IMR-90 (cell line): ENCODE measurements around the gene ASIC2. TPM values are rescaled to one million over a fixed set of nuclear protein-coding genes. Genes with fewer than 3 reads are reported as not detected.

Experiments
- ATAC-seq: fragments of 200-7000 bp; cut with Tn5 transposase; 2 replicates; pipeline ENCODE4 v1.9.1; 2020; ENCODE audit warnings: low read depth, mild to moderate bottlenecking, moderate library complexity
- BruUV-seq: library from RNA; stranded (reverse); fragments of 400-500 nt; replicated peaks from 2 replicates; lab custom pipeline; 2021; lab: Mats Ljungman, UMichigan
- CTCF ChIA-PET: fragments of 300-600 bp; formaldehyde crosslinking; extraction: SDS; loops from one replicate; lab custom pipeline; 2021; ENCODE audit warnings: antibody characterized with exemption; lab: Yijun Ruan, JAX
- POLR2A ChIA-PET: fragments of 300-600 bp; sonication (Branson Sonifier 250); formaldehyde crosslinking; loops from one replicate; lab custom pipeline; 2022; ENCODE audit warnings: antibody characterized with exemption; ENCODE audit not compliant: unreplicated experiment; lab: Charles Lee
- DNase-seq: peaks from one replicate; pipeline ENCODE4 v3.0.0; 2013
- H2AFZ ChIP-seq: replicated peaks from 2 replicates; pipeline ENCODE3; 2013; ENCODE audit warnings: low read length, mild to moderate bottlenecking; ENCODE audit not compliant: poor library complexity
- H2AK5ac ChIP-seq: 2 replicates; pipeline ENCODE4 v1.6.1; 2013; ENCODE audit warnings: low read depth, low read length, inconsistent platforms
- H2AK9ac ChIP-seq: replicated peaks from 2 replicates; pipeline ENCODE3; 2013; ENCODE audit warnings: mild to moderate bottlenecking, low read depth, low read length, moderate library complexity; ENCODE audit not compliant: poor library complexity
- H2BK120ac ChIP-seq: 2 replicates; pipeline ENCODE4 v1.6.1; 2013; ENCODE audit warnings: low read depth, low read length, inconsistent platforms
- H2BK15ac ChIP-seq: 3 replicates; pipeline ENCODE4 v1.6.1; 2013; ENCODE audit warnings: low read depth, low read length, inconsistent platforms
- H2BK20ac ChIP-seq: 2 replicates; pipeline ENCODE4 v1.6.1; 2013; ENCODE audit warnings: low read depth, mild to moderate bottlenecking, inconsistent platforms, low read length, moderate library complexity
- H2BK5ac ChIP-seq: 2 replicates; pipeline ENCODE4 v1.6.1; 2013; ENCODE audit warnings: mild to moderate bottlenecking, low read depth, low read length, inconsistent platforms; ENCODE audit not compliant: poor library complexity, severe bottlenecking
- H3K14ac ChIP-seq: replicated peaks from 2 replicates; pipeline ENCODE4 v1.6.1; 2013; ENCODE audit warnings: low read depth, low read length, inconsistent platforms
- H3K18ac ChIP-seq: 2 replicates; pipeline ENCODE4 v1.6.1; 2013; ENCODE audit warnings: low read depth, low read length, control low read depth
- H3K23ac ChIP-seq: 2 replicates; pipeline ENCODE4 v1.6.1; 2013; ENCODE audit warnings: low read depth, low read length, inconsistent platforms
- H3K27ac ChIP-seq: 2 replicates; pipeline ENCODE4 v1.5.1; 2013; ENCODE audit warnings: mild to moderate bottlenecking, control low read depth, low read length; ENCODE audit not compliant: insufficient read depth
- H3K27me3 ChIP-seq: 2 replicates; pipeline ENCODE4 v1.6.1; 2013; ENCODE audit warnings: low read length; ENCODE audit not compliant: control insufficient read depth, insufficient read depth
- H3K36me3 ChIP-seq: 2 replicates; pipeline ENCODE4 v1.6.1; 2013; ENCODE audit warnings: low read length, mixed read lengths; ENCODE audit not compliant: control insufficient read depth, insufficient read depth
- H3K4ac ChIP-seq: 2 replicates; pipeline ENCODE4 v1.6.1; 2013; ENCODE audit warnings: low read depth, low read length, inconsistent platforms
- H3K4me1 ChIP-seq: 2 replicates; pipeline ENCODE4 v1.6.1; 2013; ENCODE audit warnings: low read length, mixed read lengths; ENCODE audit not compliant: control insufficient read depth, insufficient read depth
- H3K4me2 ChIP-seq: 2 replicates; pipeline ENCODE4 v1.6.1; 2013; ENCODE audit warnings: low read depth, mild to moderate bottlenecking, control low read depth, low read length, moderate library complexity
- H3K4me3 ChIP-seq: 2 replicates; pipeline ENCODE4 v1.5.1; 2013; ENCODE audit warnings: low read depth, mild to moderate bottlenecking, control low read depth, low read length, moderate library complexity; ENCODE audit not compliant: insufficient read depth
- H3K56ac ChIP-seq: 2 replicates; pipeline ENCODE4 v1.6.1; 2013; ENCODE audit warnings: low read length, inconsistent platforms; ENCODE audit not compliant: insufficient read depth; ENCODE audit errors: extremely low read depth
- H3K79me1 ChIP-seq, 2 experiments: 2 replicates each; pipeline ENCODE4 v1.6.1; 2013; ENCODE audit warnings: low read length in 2 of 2, inconsistent platforms in 1 of 2, low read depth in 1 of 2
- H3K9ac ChIP-seq: 2 replicates; pipeline ENCODE4 v1.6.1; 2013; ENCODE audit warnings: low read depth, low read length, control low read depth
- H3K9me1 ChIP-seq: 2 replicates; pipeline ENCODE4 v1.6.1; 2013; ENCODE audit warnings: low read length, inconsistent platforms; ENCODE audit not compliant: insufficient read depth
- H3K9me3 ChIP-seq: 2 replicates; pipeline ENCODE4 v1.6.1; 2013; ENCODE audit warnings: low read length; ENCODE audit not compliant: control insufficient read depth, insufficient read depth
- H4K20me1 ChIP-seq: 2 replicates; pipeline ENCODE4 v1.6.1; 2013; ENCODE audit warnings: low read length, inconsistent platforms; ENCODE audit not compliant: insufficient read depth
- H4K5ac ChIP-seq: 2 replicates; pipeline ENCODE4 v1.6.1; 2013; ENCODE audit warnings: mild to moderate bottlenecking, low read depth, low read length, control low read depth
- H4K8ac ChIP-seq, 2 experiments: 2 replicates each; pipeline ENCODE4 v1.6.1; 2013; ENCODE audit warnings: low read depth in 2 of 2, low read length in 2 of 2, control low read depth in 1 of 2, inconsistent platforms in 1 of 2
- H4K91ac ChIP-seq: 2 replicates; pipeline ENCODE4 v1.6.1; 2013; ENCODE audit warnings: low read depth, low read length, inconsistent platforms; ENCODE audit not compliant: insufficient read depth
- CEBPB ChIP-seq: IDR thresholded peaks from 2 replicates; pipeline ENCODE4 v1.6.1; 2012; ENCODE audit warnings: low read depth, low read length, improper control_type of control experiment
- ELK1 ChIP-seq: fragments of 150-350 bp; IDR thresholded peaks from 2 replicates; pipeline ENCODE4 v1.6.1; 2016; ENCODE audit warnings: low read depth, mild to moderate bottlenecking, low read length, moderate library complexity, borderline replicate concordance
- MAZ ChIP-seq: IDR thresholded peaks from 2 replicates; pipeline ENCODE4 v1.6.1; 2012; ENCODE audit warnings: low read depth, mild to moderate bottlenecking, low read length, improper control_type of control experiment, moderate library complexity, borderline replicate concordance
- MXI1 ChIP-seq: IDR thresholded peaks from 2 replicates; pipeline ENCODE4 v1.6.1; 2012; ENCODE audit warnings: low read depth, mild to moderate bottlenecking, low read length, moderate library complexity, borderline replicate concordance
- RAD21 ChIP-seq: IDR thresholded peaks from 2 replicates; pipeline ENCODE4 v1.6.1; 2012; ENCODE audit warnings: low read length, improper control_type of control experiment
- RCOR1 ChIP-seq: IDR thresholded peaks from 2 replicates; pipeline ENCODE4 v1.6.1; 2012; ENCODE audit warnings: mild to moderate bottlenecking, low read length, improper control_type of control experiment; ENCODE audit not compliant: insufficient replicate concordance
- SMC3 ChIP-seq: fragments of 150-350 bp; IDR thresholded peaks from 2 replicates; pipeline ENCODE4 v1.6.1; 2016; ENCODE audit warnings: low read depth, mild to moderate bottlenecking, antibody characterized with exemption, low read length, moderate library complexity
- WGBS, 2 experiments: methylation state at CpG; one replicate each; pipeline versions ENCODE4 v1.1.5 to v1.1.7; 2013; ENCODE audit warnings: missing lambda C conversion rate in 2 of 2; ENCODE audit not compliant: insufficient read length in 1 of 2; ENCODE audit errors: extremely low coverage in 2 of 2; 5-methylcytosine and 5-hydroxymethylcytosine counted together
- dilution Hi-C: fragments of 300-500 bp; cut with HindIII; formaldehyde crosslinking; loops from one replicate; pipeline ENCODE4 v1.14.3; 2018; ENCODE audit warnings: low sequenced_read_pairs; ENCODE audit not compliant: unreplicated experiment
- in situ Hi-C: fragments of 300-500 bp; cut with MboI; formaldehyde crosslinking; loops from 3 replicates; pipeline ENCODE4 v1.14.3; 2019; ENCODE audit warnings: low sequenced_read_pairs, inconsistent platforms, mixed read lengths
- intact Hi-C: fragments of 100-400 bp; cut with micrococcal nuclease; formaldehyde crosslinking; loops from 2 replicates; pipeline ENCODE4 v1.10.0; 2022
- polyA plus RNA-seq, 3 experiments: library from polyadenylated mRNA; depleted of rRNA; stranded (reverse); fragments of >200 nt; gene quantifications; 2 replicates each; pipeline ENCODE4 v1.2.3, GENCODE V29; 2012; ENCODE audit warnings: low replicate concordance in 1 of 3
- total RNA-seq: library from RNA; depleted of rRNA; stranded (reverse); fragments of >200 nt; gene quantifications from 2 replicates; pipeline ENCODE4 v1.2.3, GENCODE V29; 2012
- TF ChIP-seq, protein P1 (sequence below): fragments of 150-350 bp; IDR thresholded peaks from 2 replicates; pipeline ENCODE4 v1.6.1; 2017; ENCODE audit warnings: mild to moderate bottlenecking, antibody characterized with exemption, low read length, low read depth

Gene ASIC2
- total and polyA plus RNA-seq, 2 of the 4 experiments (the other 2 are of a cell fraction), result under 0.01 to 0.15 TPM

- Histone ChIP-seq H2BK15ac (no peak overlapping the region), H3K9me1 (no peaks in the 10 kb centered on the region), H3K9ac (no peak overlapping the region), H3K27ac (no peak overlapping the region), H4K5ac (no peak overlapping the region), H3K27me3 (0 out of 2 replicates have a peak, but pooled peaks cover 2% of the 10 kb centered on the region), H3K9me3 (no peaks in the 10 kb centered on the region), H3K56ac (no peak overlapping the region), H4K91ac (no peak overlapping the region), H3K4ac (no peak overlapping the region), H2BK20ac (no peak overlapping the region), H2BK120ac (no peak overlapping the region), H4K20me1 (no peaks in the 10 kb centered on the region), H3K79me1 (no peaks in the 10 kb centered on the region), H3K23ac (no peak overlapping the region), H3K36me3 (no peaks in the 10 kb centered on the region), H2BK5ac (no peak overlapping the region), H4K8ac (no peak overlapping the region), H2AK9ac (no peak overlapping the region), H3K4me3 (no peak overlapping the region), H3K4me2 (no peak overlapping the region), H2AFZ (no peak overlapping the region), H3K4me1 (no peaks in the 10 kb centered on the region), H2AK5ac (no peak overlapping the region), H3K18ac (no peak overlapping the region), H3K14ac (no peak overlapping the region)
- dilution Hi-C loops, result no loop called here
- intact Hi-C loops, result loop anchor here (10.0 kb wide), 1 partner anchor 81 kb away; no protein-coding TSS in a partner anchor
- TF ChIP-seq ELK1 (no peak), RAD21 (no peak), SMC3 (no peak), RCOR1 (no peak), CEBPB (no peak), MXI1 (no peak), MAZ (no peak)
- TF ChIP-seq, protein P1, sequence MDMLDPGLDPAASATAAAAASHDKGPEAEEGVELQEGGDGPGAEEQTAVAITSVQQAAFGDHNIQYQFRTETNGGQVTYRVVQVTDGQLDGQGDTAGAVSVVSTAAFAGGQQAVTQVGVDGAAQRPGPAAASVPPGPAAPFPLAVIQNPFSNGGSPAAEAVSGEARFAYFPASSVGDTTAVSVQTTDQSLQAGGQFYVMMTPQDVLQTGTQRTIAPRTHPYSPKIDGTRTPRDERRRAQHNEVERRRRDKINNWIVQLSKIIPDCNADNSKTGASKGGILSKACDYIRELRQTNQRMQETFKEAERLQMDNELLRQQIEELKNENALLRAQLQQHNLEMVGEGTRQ, result no peak
- DNase-seq, result no peak
- ChIA-PET POLR2A (no interaction called here), CTCF (no interaction called here)
- no peak for ATAC-seq
- BruUV-seq, result no TSS peak
- WGBS, 2 experiments, result no CpG with 5 or more reads among the region's 1 CpG
- in situ Hi-C loops, result no loop called here
These were observed 67.6 kb downstream of the ASIC2 start for GRCh38 chr17:33225509-33225908.
